GM21360 (cell line): Measurements from ENCODE around the gene MDK.

ENCODE experiments used
- ATAC-seq: cut with Tn5 transposase; IDR thresholded peaks from one replicate; pipeline ENCODE4 v1.9.1; 2021; ENCODE audit warnings: mild to moderate bottlenecking, moderate library complexity; ENCODE audit not compliant: unreplicated experiment

Gene MDK, protein sequence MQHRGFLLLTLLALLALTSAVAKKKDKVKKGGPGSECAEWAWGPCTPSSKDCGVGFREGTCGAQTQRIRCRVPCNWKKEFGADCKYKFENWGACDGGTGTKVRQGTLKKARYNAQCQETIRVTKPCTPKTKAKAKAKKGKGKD

DNA sequence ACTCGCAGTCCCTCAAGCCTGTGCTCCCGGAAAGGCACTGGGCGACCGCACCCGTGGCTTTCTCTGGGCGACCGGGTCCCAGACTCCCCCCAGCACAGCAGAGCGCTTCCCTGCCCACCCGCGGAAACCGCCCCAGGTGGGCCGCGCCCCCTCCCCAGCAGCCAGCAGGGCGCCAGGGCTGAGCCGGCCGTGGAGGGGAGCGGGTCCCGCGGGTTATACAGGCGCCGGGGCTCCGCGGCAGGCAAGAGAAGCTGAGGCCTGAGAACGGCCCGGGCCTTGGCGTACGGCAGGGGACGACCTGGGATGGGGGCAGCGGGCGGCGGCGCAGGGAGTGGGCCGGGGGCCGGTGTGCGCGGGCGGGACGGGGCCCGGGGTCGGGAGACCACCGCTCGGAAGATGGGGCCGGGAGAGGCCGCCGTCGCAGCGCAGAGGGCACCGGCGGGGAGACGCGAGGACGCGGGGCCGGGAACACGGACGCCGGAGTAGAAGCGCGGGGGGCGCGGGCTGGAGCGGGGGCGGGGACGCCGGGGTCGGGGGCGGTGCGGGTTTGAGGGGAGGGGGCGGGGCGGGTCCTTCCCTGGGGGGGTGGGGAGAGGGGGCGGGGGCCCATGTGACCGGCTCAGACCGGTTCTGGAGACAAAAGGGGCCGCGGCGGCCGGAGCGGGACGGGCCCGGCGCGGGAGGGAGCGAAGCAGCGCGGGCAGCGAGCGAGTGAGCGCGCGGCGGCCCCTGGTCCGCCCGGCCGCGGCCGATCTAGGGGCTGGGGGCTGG, at the start of gene MDK:
Gene MDK (plus strand): TSS at position 622 of the 771 bp plus-strand sequence. CDS start 389 bp downstream, outside the sequence.
- ATAC-seq = no peak

DNA sequence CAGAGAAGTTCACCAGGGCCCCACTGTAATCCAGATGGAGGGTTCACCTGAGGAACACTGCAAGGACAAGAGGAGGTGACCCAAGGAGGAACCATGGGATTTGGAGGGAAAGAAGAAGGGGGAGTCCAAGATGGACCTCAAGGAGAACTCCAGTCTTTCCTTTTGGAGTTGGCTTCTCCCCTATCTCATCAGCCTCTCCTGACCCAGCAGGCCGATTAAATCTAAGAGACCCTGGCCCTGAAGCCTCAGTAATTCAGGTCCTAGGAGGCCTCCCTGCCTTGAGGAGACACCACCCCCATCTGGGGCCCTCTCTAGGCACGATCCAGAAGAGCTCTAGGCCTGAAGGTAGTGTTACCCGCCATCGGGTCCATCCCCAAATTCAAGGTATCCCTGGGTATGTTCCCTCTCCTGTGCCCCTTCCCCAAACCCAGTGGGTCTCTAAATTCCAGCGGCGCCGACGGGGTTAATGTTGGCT, 49.3 kb upstream of the MDK start:
- no peak for ATAC-seq

- no peak for ATAC-seq
Observed at GRCh38 chr11:46332568-46333393, 48.7 kb upstream of the MDK start.

DNA sequence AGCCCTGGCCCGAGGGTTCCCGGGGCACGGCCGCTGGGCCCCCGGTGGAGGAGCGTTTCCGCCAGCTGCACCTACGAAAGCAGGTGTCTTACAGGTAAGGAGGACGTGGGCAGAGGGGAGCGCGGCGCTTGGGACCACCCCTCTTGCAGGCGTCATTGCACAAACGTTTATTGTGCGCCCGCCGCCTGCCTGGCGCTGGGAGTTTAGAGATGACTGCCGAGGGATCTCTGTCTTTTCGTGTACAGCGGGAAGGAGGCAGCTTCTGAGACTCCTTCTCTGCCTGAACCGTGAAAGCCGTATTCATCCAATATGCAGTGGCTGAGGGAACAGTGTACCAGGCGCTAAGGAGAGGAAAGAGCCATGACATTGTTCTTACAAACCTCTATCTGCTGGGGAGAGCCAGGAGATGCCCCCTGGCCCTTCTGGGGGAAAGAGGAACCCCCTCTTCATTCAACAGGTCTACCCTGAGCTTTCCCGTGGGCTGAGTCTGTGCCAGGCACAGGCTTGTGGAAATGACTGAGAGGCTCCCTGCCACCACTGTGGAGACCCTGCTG, 48.0 kb upstream of the MDK start:
- ATAC-seq = no peak

GRCh38 chr11:46334211-46334610, 47.3 kb upstream of the MDK start:
- ATAC-seq = no peak

DNA sequence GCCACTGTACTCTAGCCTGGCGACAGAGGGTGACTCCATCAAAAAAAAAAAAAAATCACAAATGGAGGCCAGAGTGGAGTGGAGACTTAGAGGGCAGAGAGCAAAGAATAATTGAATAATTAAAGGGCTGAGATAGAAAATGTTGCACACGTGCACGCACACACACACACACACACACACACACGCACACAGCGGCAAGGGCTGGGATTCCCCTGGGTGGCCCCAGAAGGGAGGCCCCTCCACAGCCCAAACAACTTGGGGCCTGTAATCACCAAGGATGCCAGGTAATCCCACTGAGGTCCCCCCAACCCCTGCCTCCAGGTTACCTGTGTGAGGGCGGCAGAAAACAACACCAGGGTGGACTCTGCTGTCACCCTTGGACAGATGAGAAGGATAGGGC, 46.2 kb upstream of the MDK start:
- no peak for ATAC-seq

DNA sequence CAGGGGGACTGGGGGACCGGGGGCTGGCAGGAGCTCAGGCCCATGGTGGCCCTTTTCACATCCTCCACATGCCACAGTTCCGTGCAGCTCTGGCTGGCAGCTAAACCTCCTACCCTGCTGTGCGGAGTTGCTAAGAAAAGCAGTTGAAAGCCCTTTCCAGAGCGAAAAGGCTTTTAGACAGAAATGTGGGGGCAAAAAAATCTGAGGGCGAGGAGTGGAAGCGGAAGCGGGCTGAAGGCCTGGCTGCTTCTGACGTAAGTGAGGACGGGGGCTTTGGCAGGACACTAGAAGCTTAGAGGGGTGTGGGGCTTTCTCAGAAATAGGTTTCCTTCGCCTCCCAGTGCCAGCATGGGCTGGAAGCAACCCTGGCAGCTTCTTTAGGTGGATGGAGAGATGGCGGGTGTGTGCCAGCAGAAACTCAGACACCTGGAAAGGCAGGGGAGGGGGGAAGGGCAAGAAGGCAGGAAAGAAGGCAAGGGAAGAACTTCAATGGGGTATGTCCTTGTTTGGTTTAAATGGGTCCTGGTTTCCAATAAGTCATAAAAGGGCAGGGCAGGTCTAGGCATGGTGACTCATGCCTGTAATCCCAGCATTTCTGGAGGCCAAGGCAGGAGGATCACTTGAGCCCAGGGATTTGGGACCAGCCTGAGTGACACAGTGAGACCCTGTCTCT, 45.4 kb upstream of the MDK start:
- no peak for ATAC-seq

DNA sequence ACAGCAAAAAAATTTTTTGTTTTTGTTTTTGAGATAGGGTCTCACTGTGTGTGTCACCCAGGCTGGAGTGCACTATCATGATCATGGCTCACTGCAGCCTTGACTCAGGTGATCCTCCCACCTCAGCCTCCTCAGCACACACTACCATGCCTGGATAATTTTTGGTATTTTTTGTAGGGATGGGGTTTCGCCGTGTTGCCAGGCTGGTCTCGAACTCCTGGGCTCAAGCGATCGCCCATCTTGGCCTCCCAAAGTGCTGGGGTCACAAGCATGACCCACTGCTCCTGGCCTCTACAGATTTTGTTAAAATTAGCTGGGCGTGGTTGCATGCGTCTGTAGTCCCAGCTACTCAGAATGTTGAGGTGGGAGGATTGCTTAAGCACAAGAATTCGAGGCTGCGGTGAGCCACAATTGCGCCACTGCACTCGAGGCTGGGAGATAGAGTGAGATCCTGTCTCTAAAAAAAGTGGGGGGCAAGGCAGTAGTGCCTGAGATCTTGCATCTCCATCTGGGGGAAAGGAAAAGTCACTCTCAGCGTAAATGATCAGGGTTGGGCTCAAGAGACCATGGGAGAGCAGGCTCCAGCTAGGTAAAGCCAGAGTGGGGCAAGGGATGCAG, 44.8 kb upstream of the MDK start:
- no peak for ATAC-seq

DNA sequence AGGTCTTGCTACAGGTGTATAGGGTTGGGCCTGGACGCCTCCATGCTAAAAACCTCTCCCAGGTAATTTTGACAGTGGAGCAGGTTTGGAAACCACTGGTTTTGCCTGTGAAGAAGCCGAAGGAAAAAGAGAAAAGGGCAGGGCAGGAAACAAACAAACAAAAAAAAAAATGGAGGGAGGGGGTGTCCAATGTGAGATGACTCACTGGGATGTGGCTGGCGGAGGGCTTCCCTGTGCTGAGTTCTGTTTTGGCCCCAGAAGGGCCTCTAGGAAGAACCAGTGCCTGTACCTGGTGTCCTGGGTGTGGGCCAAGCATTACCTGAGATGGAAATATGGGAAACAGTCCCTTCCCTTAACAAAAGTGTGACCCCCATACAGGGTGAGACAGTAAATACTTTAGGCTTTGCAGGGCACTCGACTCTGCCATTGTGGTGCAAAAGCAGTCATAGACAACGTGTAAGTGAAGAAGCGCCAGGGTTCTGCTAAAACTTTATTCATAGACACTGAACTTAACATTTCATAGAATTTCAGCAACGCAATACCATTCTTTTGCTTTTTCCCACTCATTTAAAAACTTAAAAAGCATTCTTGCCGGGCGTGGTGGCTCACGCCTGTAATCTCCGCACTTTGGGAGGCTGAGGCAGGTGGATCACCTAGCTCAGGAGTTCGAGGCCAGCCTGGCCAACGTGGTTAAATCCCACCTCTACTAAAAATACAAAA, 43.7 kb upstream of the MDK start:
- ATAC-seq = no peak

GRCh38 chr11:46338636-46338987, 42.9 kb upstream of the MDK start:
- ATAC-seq = no peak

- ATAC-seq = no peak
Observed at GRCh38 chr11:46338988-46339666, 42.3 kb upstream of the MDK start.

GRCh38 chr11:46339816-46340215, 41.7 kb upstream of the MDK start:
- ATAC-seq = no peak

DNA sequence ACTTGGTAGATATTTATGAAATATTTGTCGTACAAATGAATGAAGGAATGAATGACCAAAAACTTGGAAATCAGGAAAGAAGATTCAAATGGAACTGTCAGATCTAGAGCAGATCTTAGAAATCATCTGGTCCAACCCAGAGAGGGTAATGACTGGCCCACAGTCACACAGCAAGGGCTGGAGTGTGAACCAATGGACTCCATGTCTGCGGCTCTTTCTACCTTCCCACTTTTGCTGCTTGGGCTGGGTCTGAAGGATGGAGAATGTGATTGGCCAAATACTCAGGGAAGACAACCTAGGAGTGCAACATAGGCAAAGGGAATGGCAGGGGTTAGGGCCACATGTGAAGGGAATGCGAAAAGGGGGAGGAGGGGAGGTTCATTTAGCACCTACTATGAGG, 40.0 kb upstream of the MDK start:
- ATAC-seq = no peak

DNA sequence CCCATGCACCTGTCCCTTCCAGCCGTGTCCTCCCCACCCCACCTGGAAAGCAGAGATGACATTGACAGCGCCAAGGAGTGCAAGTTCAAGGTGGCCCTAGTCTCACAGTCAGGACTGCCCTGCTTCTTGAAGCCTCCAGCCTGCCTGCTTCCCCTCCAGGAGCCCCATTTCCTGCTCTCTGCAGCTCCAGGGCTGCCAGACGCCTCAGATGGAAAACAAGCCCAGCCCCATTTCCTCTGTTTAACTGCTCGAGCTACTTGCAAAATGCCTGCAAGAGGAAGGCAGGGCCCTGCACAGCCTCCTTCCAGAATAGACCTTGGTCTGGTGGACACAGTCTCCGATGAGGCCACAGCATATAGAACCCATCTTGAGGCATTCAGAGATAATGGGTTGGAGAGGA, 39.2 kb upstream of the MDK start:
- ATAC-seq = no peak

DNA sequence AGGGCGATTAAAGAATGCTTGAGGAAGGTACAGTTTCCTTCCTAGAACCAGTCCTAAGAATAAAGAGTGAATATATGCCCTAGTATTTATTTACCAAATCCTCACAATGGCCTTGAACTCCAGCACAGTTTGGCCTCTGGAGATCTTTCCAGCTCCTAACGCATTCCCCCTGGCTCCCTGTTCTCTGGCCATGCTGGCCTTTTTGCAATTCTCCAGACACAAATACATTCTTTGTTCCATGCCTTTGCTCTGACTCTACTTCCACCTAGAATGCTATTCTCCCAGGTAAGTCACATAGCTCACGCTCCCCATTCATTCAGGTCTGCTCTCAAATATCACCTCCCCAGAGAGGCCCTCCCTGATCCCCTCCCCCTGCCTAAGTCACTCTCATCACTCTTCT, 37.9 kb upstream of the MDK start:
- no peak for ATAC-seq

DNA sequence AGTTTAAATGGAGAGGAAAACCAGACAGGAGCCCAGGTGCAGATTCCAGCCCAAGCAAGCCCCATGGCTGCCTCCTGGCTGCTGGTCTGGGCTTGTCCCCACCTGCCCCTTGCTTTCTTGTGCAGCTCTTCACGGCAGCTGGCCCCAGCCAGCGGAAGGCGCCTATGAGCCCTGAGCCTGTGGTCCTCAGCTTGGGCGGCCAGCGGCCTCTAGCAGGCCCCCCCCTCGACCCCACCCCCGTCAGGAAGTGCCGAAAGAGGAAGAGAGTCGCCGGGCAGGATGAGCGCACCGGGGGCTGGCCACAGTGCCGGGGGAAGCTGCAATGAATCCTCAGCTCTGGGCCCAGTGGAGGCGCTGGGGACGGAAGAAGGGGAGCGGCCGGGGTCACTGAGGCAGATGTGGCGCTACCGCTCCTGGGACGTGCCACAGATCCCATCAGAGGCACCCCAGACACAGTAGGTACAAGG, 36.3 kb upstream of the MDK start:
- no peak for ATAC-seq

DNA sequence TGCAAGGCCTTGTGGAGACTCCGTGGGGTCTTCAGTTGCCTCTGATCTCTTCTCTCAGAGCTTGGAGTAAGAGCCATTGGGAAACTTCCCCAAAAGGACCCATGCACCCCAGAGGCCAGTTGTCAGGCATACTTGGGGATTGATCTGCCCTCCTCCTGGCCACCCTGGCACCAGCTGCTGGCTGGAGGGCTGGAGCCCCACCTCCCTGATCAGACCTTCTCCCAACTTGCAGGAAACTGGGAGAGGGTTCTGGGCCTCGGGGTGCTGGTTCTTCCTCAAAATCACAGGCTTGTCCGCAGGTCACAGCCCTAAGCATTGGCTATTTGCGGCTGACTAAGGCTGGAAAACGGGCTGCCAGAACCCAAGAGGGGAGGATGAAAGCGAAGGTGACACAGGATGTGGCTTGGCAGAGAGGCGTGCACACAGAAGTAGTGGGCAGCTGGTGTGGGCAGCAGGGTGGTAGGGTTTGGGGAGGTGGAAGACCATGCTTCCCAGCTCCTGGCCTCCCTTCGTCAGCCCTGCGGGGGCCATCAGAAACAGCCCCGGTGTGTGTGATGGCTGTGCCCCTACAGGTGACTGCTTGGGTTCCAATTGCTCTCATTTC, 35.5 kb upstream of the MDK start:
- no peak for ATAC-seq

DNA sequence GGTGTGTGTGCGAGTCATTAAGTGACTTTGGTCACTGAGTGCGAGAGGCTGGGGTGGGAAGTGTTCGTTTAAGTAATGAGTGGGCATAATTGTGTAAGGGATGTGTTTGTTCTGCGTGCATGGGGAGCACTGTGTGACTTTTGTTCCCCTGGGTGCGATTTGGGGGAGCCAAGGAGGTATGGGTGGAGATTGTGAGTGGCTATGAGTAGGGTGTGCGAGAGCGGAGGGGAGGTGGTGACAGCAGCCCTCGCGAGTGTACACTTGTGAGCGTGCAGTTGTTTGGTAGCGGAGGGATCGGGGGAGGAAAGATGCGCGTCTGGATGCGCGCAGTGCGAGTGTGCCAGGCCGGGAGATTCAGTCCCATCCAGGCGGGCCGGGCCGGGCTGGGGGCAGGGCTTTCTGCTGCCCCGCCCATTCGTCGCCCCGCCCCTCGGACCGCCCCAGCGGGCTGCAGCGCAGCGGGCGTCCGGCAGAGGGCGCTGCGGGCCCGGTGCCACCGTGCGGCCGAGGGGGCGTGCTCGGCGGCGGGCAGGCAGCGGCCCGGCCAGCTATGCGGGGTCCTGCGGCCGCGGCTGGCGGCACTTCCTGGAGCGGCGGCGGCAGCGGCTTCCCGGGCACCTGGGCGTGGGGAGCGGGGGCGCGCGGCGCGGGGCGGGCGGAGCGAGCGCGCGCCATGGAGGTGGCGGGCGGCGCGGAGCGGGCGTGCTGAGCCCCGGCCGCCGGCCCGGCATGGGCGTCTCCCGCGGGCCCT, 34.4 kb upstream of the MDK start, which contains the start of gene DGKZ:
Gene DGKZ (plus strand): TSS at position 578 of the 751 bp plus-strand sequence. CDS start 197 bp downstream, outside the sequence.
- peak; percentile 63 for ATAC-seq
